ENCODE data around the gene HEATR5B. TPM values are rescaled to one million over a fixed set of nuclear protein-coding genes. Genes with fewer than 3 reads are reported as not detected.
A peak's percentile ranks its signal among the peaks of the same experiment; 100 is the strongest.

Gene HEATR5B
- total RNA-seq, 1 donor from 2014 or later, result 15.7 TPM

DNA sequence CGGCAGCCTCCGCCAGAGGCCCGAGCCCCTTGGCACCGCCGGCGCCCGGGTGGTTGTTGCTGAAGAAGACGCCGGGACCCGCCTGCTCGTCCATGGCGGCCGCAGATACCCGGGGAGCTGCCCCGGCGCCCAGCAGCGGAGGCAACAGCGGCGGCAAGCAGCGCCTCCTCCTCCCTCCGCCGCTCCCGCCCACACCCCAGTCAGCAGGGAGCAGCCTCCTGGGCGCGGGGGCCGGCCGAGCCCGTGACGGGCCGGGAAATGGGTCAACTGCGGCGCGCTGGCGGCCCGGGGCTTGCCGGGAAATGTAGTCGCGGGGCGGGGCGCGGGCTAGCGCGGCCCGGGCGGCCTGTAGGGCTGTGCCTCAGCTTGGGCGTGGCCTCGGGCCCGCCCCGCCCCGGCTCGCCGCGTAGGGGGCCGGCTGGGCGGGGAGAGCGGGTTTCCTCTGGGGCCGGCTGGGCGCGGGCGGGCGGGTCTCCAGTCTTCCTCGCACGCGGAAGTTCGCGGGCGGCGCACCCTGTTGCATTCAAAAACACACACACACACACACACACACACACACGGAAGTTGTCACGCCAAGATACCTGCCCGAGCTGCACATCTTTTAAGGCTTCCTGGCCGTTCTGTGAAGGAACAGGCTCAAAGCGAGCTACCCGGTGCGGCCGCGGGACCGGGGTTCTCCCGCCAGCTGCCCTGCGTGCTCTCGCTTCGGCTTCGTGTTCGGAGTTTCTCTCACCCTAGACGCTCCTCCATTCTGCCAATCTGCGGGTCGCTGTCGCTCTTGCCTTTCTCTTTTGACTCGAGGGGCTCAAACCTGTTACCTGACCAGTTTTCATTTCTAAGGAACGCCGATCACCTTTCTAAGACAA lies 117.6 kb downstream of the HEATR5B start, which contains the start of gene STRN:
TSS of gene STRN (minus strand) at position 167 of the 866 bp plus-strand sequence. CDS start at position 94, 73 bp downstream.
- DNase-seq (ENCODE audit: low spot score), result peak; percentile 99
- Mint-ChIP-seq H3K9me3 (no peaks in the 10 kb centered on the region), H3K36me3 (ENCODE audit: low read depth) (peaks cover 14% of the 10 kb centered on the region), H3K27me3 (ENCODE audit: insufficient read depth) (no peaks in the 10 kb centered on the region), H3K4me1 (ENCODE audit: low read depth) (peaks cover 61% of the 10 kb centered on the region), H3K4me3 (peak within 1 kb of the TSS; percentile 95), H3K27ac (peak within 1 kb of the TSS; percentile 98)
- intact Hi-C loops (cut with micrococcal nuclease), result loop anchor here (1.0 to 10.0 kb wide), 9 partner anchors 39 to 724 kb away; partner anchors contain the start of genes CEBPZ, EIF2AK2, FEZ2 and GPATCH11

DNA sequence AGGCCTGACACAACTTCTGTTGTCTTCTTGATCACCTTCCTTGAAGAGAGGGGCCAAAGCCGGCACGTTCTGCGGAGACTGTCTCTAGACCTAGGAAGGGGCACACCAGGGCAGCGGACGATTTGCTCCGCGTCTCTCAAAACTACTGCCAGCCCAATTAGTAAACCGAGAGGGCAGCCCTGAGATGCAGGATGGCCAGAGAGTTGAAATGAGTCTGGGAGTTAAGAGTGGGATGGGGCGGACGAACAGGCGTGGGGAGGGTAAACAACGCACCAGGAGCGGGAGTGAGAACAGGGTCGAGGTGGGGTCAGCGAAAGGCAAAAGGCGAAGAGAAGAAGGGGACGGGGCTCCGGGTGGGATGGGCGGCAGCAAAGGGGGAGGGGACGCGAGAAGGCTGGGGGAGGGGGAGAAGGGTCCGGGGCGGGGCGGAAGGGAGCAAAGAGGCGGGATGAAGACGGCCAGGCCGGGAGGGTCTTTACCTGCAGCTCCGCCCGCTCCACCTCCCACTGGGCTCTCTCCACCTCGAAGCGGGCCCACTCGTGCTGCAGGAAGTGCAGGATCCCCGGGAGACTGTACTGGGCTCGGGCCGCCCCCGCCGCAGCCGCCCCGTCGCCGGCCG lies 118.3 kb downstream of the HEATR5B start:
- no peaks in the 10 kb centered on the region for H3K27me3 Mint-ChIP-seq (ENCODE audit: insufficient read depth)

DNA sequence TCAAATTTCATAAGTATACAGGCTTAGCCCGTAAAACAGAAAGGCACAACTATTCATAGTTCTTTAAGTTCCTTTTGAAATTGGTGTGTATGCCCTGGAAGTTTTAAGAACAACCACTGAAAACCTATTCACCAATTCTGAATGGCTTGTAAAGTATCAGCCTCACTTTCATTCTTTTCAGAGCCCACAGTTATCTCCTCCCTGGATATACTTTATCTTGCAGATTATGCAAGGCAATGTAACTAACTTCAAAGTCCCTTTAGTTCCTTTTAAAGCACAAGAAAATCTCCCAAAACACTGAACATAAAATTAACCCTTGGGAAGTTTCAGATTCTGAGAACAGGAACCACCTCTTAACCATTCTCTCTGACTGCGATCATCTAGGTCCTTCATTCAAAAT lies 119.0 kb downstream of the HEATR5B start:
- Mint-ChIP-seq H3K4me3 (peak overlapping the region; percentile 95), H3K27me3 (ENCODE audit: insufficient read depth) (no peaks in the 10 kb centered on the region), H3K36me3 (ENCODE audit: low read depth) (peaks cover 16% of the 10 kb centered on the region), H3K4me1 (ENCODE audit: low read depth) (peaks cover 68% of the 10 kb centered on the region), H3K9me3 (no peaks in the 10 kb centered on the region), H3K27ac (peak overlapping the region; percentile 94)
- intact Hi-C loops (cut with micrococcal nuclease), result loop anchor here (5.0 to 10.0 kb wide), 4 partner anchors 192 to 723 kb away; partner anchors contain the start of genes EIF2AK2, FEZ2 and PRKD3
- DNase-seq (ENCODE audit: low spot score), result no peak

More for the DNA sequence above, 118.3 kb downstream of the HEATR5B start:
- Mint-ChIP-seq H3K27ac (peak overlapping the region; percentile 94), H3K36me3 (ENCODE audit: low read depth) (peaks cover 16% of the 10 kb centered on the region), H3K4me3 (peak overlapping the region; percentile 95), H3K9me3 (no peaks in the 10 kb centered on the region), H3K4me1 (ENCODE audit: low read depth) (peaks cover 64% of the 10 kb centered on the region)
- intact Hi-C loops (cut with micrococcal nuclease), result loop anchor here (1.0 to 10.0 kb wide), 9 partner anchors 39 to 724 kb away; partner anchors contain the start of genes CEBPZ, EIF2AK2, FEZ2 and GPATCH11
- DNase-seq (ENCODE audit: low spot score), result peak; percentile 13

DNA sequence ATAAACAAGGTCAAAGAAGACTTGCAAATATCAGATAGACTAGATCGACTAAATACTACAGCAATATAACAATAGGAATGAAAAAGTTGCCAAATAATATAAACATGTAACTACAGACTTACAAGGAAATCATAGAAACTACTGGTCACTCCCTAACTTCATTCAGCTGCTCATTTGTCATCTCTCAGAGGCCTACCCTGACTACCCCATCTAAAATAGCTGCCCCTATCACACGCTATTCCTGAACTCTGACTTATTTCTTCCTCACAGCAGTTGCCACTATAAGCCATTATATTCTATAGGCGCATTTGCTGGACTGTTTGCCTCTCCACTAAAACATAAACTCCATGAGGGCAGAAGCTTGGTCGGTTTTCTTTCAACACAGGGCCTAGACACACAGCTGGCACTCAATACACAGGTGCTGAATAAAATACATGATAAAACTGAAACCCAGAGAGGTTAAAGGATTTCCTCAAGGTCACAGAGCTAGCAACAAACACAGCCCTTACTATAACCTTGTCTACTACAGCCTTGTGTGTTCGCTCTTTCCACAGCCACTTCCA lies 119.6 kb downstream of the HEATR5B start:
- Mint-ChIP-seq H3K9me3 (no peaks in the 10 kb centered on the region), H3K27ac (peak overlapping the region; percentile 10), H3K36me3 (ENCODE audit: low read depth) (peaks cover 16% of the 10 kb centered on the region), H3K27me3 (ENCODE audit: insufficient read depth) (no peaks in the 10 kb centered on the region), H3K4me3 (peak overlapping the region; percentile 95), H3K4me1 (ENCODE audit: low read depth) (peaks cover 75% of the 10 kb centered on the region)
- no peak for DNase-seq (ENCODE audit: low spot score)
- intact Hi-C loops (cut with micrococcal nuclease), result loop anchor here (5.0 to 10.0 kb wide), 4 partner anchors 193 to 722 kb away; partner anchors contain the start of genes EIF2AK2, FEZ2 and PRKD3

DNA sequence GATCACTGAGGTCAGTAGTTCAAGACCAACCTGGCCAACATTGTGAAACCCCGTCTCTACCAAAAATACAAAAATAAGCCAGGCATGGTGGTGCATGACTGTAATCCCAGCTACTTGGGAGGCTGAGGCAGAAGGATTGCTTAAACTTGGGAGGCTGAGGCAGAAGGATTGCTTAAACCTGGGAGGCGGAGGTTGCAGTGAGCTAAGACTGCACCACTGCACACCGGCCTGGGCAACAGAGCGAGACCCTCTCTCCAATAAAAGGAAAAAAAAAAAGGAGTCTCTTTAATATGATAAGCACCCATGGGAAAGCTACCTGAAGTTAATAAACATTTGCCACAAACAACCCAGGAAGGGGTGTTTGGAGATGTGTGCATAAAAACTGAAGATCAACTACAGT lies 120.4 kb downstream of the HEATR5B start:
- no peak for DNase-seq (ENCODE audit: low spot score)
- no peaks in the 10 kb centered on the region for H3K27me3 Mint-ChIP-seq (ENCODE audit: insufficient read depth)
- peaks cover 81% of the 10 kb centered on the region for H3K4me1 Mint-ChIP-seq (ENCODE audit: low read depth)
- H3K4me3 Mint-ChIP-seq, result peak overlapping the region; percentile 2
- no peak overlapping the region for H3K27ac Mint-ChIP-seq
- peaks cover 16% of the 10 kb centered on the region for H3K36me3 Mint-ChIP-seq (ENCODE audit: low read depth)
- no peaks in the 10 kb centered on the region for H3K9me3 Mint-ChIP-seq
- intact Hi-C loops (cut with micrococcal nuclease), result loop anchor here (10.0 kb wide), 1 partner anchor 361 kb away; the partner anchor contains the start of gene PRKD3

DNA sequence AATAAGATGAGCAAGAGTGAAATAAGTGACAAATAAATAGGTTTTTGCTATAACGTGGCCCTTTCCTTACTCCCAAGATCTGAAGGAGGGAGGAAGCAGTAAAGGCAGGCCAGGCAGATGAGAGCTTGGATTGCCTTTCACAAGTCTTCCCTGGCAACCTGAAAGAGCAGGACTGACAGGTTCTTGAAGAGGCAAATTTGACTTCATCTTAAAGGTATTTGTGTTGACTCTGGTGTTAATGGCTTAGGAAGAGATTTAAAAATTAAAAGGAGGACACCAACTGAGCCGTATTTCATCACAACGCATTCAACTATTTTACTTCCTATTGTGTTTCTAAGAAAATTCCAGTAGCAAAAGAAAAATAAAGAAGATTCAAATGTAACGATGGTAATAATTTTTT lies 121.1 kb downstream of the HEATR5B start:
- Mint-ChIP-seq H3K27ac (no peak overlapping the region), H3K27me3 (ENCODE audit: insufficient read depth) (no peaks in the 10 kb centered on the region), H3K9me3 (no peaks in the 10 kb centered on the region), H3K4me1 (ENCODE audit: low read depth) (peaks cover 81% of the 10 kb centered on the region), H3K36me3 (ENCODE audit: low read depth) (peaks cover 20% of the 10 kb centered on the region), H3K4me3 (no peak overlapping the region)
- DNase-seq (ENCODE audit: low spot score), result no peak
- intact Hi-C loops (cut with micrococcal nuclease), result loop anchor here (10.0 kb wide), 1 partner anchor 362 kb away; the partner anchor contains the start of gene PRKD3

DNA sequence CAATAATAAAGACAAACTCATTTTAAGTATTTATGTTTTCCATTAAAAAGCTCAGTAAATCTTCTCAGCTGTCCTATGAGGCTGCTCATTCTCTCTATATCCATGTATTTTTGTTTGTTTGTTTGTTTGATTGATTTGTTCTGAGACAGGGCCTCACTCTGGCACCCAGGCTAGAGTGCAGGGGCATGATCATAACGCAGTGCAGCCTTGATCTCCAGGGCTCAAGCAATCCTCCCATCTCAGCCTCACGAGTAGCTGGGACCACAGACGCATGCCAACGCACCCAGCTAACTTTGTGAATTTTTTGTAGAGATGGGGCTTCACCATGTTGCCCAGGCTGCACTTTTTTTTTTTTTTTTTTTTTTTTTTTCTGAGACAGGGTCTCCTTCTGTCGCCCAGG lies 123.4 kb downstream of the HEATR5B start:
- Mint-ChIP-seq H3K27ac (no peak overlapping the region), H3K4me1 (ENCODE audit: low read depth) (peaks cover 69% of the 10 kb centered on the region), H3K27me3 (ENCODE audit: insufficient read depth) (no peaks in the 10 kb centered on the region), H3K36me3 (ENCODE audit: low read depth) (peaks cover 21% of the 10 kb centered on the region), H3K4me3 (no peak overlapping the region), H3K9me3 (no peaks in the 10 kb centered on the region)
- intact Hi-C loops (cut with micrococcal nuclease), result loop anchor here (10.0 kb wide), 1 partner anchor 364 kb away; the partner anchor contains the start of gene PRKD3
- DNase-seq (ENCODE audit: low spot score), result no peak

DNA sequence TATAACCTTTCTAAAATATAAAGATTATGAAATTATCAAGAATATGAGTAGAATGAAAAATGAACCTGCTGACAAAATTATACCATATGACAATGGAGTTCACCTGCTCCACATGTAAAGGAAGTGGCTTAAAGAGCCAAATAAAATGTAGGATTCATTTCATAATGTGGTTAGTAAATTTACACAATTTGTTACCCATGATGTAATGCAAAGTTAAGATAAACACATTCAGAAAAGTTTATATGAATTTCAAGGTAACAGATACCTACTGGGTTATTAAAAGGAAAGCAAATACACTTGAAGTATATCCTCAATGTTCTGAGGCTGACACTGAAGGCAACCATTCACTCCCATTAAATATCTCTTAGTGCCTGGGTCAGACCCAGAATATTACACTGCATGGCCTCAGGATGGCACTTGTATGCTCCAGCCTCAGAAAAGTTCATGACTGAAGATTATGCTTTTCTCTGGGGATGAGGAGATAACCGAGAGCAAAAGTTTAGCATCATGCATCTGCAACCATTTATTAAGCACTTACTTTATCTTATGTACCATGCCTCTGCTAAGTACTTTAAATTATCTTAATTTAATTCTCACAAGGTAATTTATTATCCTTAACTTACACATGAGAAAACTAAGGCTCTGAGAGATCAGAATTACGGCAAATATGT lies 124.0 kb downstream of the HEATR5B start:
- H3K9me3 Mint-ChIP-seq, result no peaks in the 10 kb centered on the region
- peaks cover 21% of the 10 kb centered on the region for H3K36me3 Mint-ChIP-seq (ENCODE audit: low read depth)
- H3K4me1 Mint-ChIP-seq (ENCODE audit: low read depth), result peaks cover 62% of the 10 kb centered on the region

DNA sequence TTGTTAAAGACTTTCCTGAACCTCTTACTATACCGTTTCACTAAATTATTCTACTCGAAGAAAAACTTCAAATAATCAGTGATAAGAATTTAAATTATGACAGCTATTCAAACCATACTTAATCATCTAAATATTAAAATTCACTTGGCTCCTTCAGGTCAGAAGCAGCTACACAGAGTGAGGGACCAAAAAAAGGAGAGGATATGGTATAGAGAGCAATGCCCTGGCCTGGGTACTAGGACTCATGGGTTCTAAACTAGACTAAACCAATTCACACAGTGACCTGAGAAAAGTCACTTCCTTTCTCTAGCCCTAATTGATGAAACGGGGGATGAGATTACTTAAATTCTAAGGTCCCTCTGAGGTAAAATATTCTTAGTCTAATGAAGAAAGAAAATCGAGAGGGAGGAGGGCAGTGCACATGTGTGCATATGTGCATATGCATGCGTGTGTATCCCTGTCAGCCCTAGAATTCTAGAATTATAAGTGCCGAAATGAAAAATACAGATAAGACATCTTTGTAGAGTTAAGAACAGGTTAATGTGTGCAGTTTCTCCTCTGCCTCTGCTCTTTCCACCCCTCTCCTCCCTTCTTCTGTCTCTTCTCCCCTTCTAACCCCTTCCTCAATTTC lies 129.1 kb downstream of the HEATR5B start:
- no peak for DNase-seq (ENCODE audit: low spot score)
- H3K9me3 Mint-ChIP-seq, result no peaks in the 10 kb centered on the region
- H3K36me3 Mint-ChIP-seq (ENCODE audit: low read depth), result peaks cover 5% of the 10 kb centered on the region
- no peak overlapping the region for H3K27ac Mint-ChIP-seq
- H3K4me1 Mint-ChIP-seq (ENCODE audit: low read depth), result peaks cover 31% of the 10 kb centered on the region
- intact Hi-C loops (cut with micrococcal nuclease), result no loop called here
- no peaks in the 10 kb centered on the region for H3K27me3 Mint-ChIP-seq (ENCODE audit: insufficient read depth)
- H3K4me3 Mint-ChIP-seq, result no peak overlapping the region

More for the DNA sequence above, 124.0 kb downstream of the HEATR5B start:
- Mint-ChIP-seq H3K27me3 (ENCODE audit: insufficient read depth) (no peaks in the 10 kb centered on the region), H3K27ac (no peak overlapping the region), H3K4me3 (no peak overlapping the region)
- intact Hi-C loops (cut with micrococcal nuclease), result loop anchor here (10.0 kb wide), 1 partner anchor 365 kb away; the partner anchor contains the start of gene PRKD3
- DNase-seq (ENCODE audit: low spot score), result no peak

DNA sequence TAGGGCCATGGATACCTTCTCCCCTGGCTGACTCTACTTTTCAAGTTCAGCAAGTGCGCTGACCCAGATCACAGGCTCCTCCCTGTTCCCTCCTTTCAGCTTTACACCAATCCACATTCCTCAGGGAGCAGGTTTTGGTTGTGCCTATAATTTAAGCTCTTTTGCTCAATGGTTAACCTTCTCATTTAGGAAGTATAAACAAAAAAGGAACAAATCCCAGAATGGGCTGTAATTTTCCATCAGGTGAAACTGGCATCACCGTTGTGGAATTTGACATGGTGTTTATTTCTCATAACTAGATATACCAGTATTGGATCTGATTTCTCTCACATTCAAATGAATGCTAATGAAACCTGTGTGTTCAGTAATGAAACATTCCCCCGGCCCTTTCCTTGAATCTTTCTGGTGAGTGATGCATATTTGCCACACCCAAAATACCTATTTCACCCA lies 131.4 kb downstream of the HEATR5B start:
- no peak for DNase-seq (ENCODE audit: low spot score)
- intact Hi-C loops (cut with micrococcal nuclease), result no loop called here
- Mint-ChIP-seq H3K36me3 (ENCODE audit: low read depth) (no peaks in the 10 kb centered on the region), H3K27ac (no peak overlapping the region), H3K4me3 (no peak overlapping the region), H3K9me3 (no peaks in the 10 kb centered on the region), H3K27me3 (ENCODE audit: insufficient read depth) (no peaks in the 10 kb centered on the region), H3K4me1 (ENCODE audit: low read depth) (peaks cover 10% of the 10 kb centered on the region)

DNA sequence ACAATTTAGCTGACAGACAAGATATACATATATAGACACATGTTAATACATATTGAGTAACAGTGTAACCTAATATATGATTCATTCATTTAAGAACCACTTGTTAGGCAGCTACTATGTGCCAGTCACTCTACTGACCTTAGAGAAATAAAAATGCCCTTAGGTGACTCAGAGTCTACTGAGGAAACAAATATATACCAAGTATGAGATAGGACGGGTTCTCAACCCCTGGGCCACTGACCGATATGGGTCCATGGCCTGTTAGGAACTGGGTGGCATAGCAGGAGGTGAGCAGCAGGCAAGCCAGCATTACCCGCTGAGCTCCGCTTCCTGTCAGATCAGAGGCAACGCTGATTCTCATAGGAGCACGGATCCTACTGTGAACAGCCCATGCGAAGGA lies 132.6 kb downstream of the HEATR5B start:
- H3K36me3 Mint-ChIP-seq (ENCODE audit: low read depth), result no peaks in the 10 kb centered on the region
- H3K4me3 Mint-ChIP-seq, result no peak overlapping the region
- no peaks in the 10 kb centered on the region for H3K9me3 Mint-ChIP-seq
- no peaks in the 10 kb centered on the region for H3K27me3 Mint-ChIP-seq (ENCODE audit: insufficient read depth)
- DNase-seq (ENCODE audit: low spot score), result no peak
- intact Hi-C loops (cut with micrococcal nuclease), result no loop called here
- no peak overlapping the region for H3K27ac Mint-ChIP-seq
- peaks cover 10% of the 10 kb centered on the region for H3K4me1 Mint-ChIP-seq (ENCODE audit: low read depth)

Data from activated T-helper 1 cell treated with anti-CD3 and anti-CD28 coated beads, Interleukin-12 subunit alpha, Interleukin-12 subunit beta, Interleukin-2, Interleukin-4 antibody, amounts not matched to agents 30 ng/mL and 10 ng/mL and 1 ng/mL, durations not matched to agents 14 hours and 24 hours and 36 hours (primary cell).